AG20443 (cell line): Measurements from ENCODE around the gene CC2D2B.

ENCODE experiments used
- DNase-seq: peaks from one replicate; pipeline ENCODE4 v3.0.0; 2012; ENCODE audit warnings: low spot score, mixed read lengths

The CC2D2B gene

DNA sequence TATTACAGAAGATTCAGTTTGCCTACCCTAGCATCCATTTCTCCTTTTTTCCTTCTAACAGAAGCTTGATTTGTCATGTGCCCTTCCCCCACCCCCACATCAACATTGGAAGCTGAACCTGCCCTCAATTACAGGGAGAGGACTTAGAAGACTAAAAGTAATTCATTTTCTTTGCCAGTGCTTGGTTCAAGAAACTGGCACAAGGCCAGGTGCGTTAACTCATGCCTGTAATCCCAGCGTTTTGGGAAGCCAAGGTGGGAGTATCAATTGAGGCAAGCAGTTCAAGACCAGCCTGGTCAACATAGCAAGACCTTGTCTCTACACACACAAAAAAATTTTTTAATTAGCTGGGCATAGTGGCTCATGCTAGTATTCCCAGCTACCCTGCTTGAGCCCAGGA is 168.2 kb downstream of the CC2D2B start:
- no peak for DNase-seq

DNA sequence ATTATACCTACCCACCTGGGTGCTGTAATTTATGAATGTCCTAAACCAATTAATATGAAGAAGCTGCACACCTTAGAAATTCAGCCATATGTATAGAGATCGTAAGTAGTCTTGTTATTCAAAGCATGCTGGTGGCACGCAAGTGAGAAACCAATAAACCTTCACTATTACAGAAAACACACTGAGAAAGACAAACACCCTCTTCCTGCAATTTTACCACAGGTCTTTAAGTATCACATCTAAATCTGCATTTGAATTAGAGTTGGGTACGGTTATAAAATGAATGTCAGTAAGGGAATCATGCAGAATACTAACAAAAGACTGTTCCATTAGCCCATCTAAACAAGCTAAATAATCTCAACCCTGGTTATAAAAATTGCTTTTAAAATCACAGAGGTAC is 169.4 kb downstream of the CC2D2B start:
- no peak for DNase-seq

DNA sequence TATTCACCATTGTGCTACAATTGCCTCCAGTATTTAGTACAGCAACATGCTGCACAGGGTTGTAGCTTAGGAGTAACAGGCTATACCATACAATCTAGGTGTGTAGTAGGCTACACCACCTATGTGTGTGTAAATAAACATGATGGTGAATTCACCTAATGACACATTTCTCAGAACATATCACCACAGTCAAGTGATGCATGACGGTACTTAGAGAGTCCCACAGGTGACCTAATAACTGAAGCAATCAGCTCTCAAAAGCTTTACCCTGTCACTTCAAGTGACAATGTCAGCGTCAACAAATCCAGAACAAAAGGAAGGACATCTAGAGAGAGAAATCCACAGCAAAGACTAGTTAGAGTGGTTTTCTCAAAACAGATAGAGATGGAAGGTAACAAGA is 174.4 kb downstream of the CC2D2B start:
- DNase-seq: no peak
